ENCODE measurements around the gene PPP1R13L.
"Not testable (repeated sequence)": the region's sequence is repeated elsewhere in the genome, so short reads cannot be mapped to it uniquely, and the experiment has no call there.

DNA sequence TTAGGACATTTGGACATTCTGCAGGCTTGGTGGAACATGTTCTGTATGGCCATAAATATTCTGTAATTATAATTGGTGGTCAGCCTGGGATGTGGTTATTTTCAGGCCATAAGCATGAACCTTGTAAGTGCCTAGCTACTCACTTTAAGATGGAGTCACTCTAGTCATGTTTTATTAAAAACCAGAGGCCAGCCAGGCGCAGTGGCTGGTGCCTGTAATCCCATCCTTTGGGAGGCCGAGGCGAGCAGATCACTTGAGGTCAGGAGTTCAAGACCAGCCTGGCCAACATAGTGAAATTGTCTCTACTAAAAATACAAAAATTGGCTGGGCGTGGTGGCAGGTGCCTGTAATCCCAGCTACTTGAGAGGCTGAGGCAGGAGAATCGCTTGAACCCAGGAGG lies 2.7 kb upstream of the PPP1R13L start:
- not testable (repeated sequence) for TF ChIP-seq POLR2A (IDR thresholded peaks at IDR 0.05)
- TF ChIP-seq, protein P1, sequence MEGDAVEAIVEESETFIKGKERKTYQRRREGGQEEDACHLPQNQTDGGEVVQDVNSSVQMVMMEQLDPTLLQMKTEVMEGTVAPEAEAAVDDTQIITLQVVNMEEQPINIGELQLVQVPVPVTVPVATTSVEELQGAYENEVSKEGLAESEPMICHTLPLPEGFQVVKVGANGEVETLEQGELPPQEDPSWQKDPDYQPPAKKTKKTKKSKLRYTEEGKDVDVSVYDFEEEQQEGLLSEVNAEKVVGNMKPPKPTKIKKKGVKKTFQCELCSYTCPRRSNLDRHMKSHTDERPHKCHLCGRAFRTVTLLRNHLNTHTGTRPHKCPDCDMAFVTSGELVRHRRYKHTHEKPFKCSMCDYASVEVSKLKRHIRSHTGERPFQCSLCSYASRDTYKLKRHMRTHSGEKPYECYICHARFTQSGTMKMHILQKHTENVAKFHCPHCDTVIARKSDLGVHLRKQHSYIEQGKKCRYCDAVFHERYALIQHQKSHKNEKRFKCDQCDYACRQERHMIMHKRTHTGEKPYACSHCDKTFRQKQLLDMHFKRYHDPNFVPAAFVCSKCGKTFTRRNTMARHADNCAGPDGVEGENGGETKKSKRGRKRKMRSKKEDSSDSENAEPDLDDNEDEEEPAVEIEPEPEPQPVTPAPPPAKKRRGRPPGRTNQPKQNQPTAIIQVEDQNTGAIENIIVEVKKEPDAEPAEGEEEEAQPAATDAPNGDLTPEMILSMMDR (IDR thresholded peaks at IDR 0.05), result not testable (repeated sequence)
